A172 (cell line): ENCODE measurements around the gene FNBP1. TPM values are rescaled to one million over a fixed set of nuclear protein-coding genes. Genes with fewer than 3 reads are reported as not detected.

Experiments used
- DNase-seq: peaks from one replicate; pipeline ENCODE4 v3.0.0-alpha.2; 2015; ENCODE audit warnings: low spot score
- total RNA-seq: library from RNA; depleted of rRNA; stranded (reverse); fragments of >200 nt; shearing (Covaris generic); gene quantifications from 2 replicates; pipeline ENCODE4 v1.2.3, GENCODE V29; 2014

The FNBP1 gene
- total RNA-seq, 1 experiment from 2014 or later, result 28.4 TPM

GRCh38 chr9:129919277-129919676 lies 123.7 kb downstream of the FNBP1 start:
- DNase-seq, result no peak

GRCh38 chr9:129918296-129918950 lies 124.6 kb downstream of the FNBP1 start:
- DNase-seq, result no peak

GRCh38 chr9:129916707-129917106 lies 126.3 kb downstream of the FNBP1 start:
- DNase-seq, result no peak

- no peak for DNase-seq
Observed at GRCh38 chr9:129914051-129914450, 128.9 kb downstream of the FNBP1 start.

- peak; percentile 97 for DNase-seq
Observed at GRCh38 chr9:129910628-129911567, 132.1 kb downstream of the FNBP1 start.

- DNase-seq, result no peak
Observed at GRCh38 chr9:129909851-129910250, 133.1 kb downstream of the FNBP1 start.

- no peak for DNase-seq
Observed at GRCh38 chr9:129908906-129909305, 134.1 kb downstream of the FNBP1 start.

- DNase-seq, result no peak
Observed at GRCh38 chr9:129907201-129907600, 135.8 kb downstream of the FNBP1 start.

- DNase-seq, result no peak
Observed at GRCh38 chr9:129906298-129906697, 136.7 kb downstream of the FNBP1 start.

GRCh38 chr9:129904734-129905133 lies 138.3 kb downstream of the FNBP1 start:
- no peak for DNase-seq

- no peak for DNase-seq
Observed at GRCh38 chr9:129902740-129903134, 140.3 kb downstream of the FNBP1 start.

GRCh38 chr9:129901993-129902739 lies 140.8 kb downstream of the FNBP1 start:
- no peak for DNase-seq

- no peak for DNase-seq
Observed at GRCh38 chr9:129900263-129901027, 142.5 kb downstream of the FNBP1 start.

- no peak for DNase-seq
Observed at GRCh38 chr9:129899620-129900019, 143.4 kb downstream of the FNBP1 start.

- DNase-seq, result peak; percentile 50
Observed at GRCh38 chr9:129898185-129898584, 144.8 kb downstream of the FNBP1 start.

- no peak for DNase-seq
Observed at GRCh38 chr9:129897263-129897662, 145.7 kb downstream of the FNBP1 start.

GRCh38 chr9:129895376-129896268 lies 147.4 kb downstream of the FNBP1 start:
- DNase-seq, result no peak

GRCh38 chr9:129894120-129894823 lies 148.7 kb downstream of the FNBP1 start:
- no peak for DNase-seq

GRCh38 chr9:129891569-129891968 lies 151.4 kb downstream of the FNBP1 start:
- DNase-seq, result no peak
